ENCODE measurements around the gene PSAP.
"Not testable (repeated sequence)": the region's sequence is repeated elsewhere in the genome, so short reads cannot be mapped to it uniquely, and the experiment has no call there.

- TF ChIP-seq CTCF, EZH2, EZH2phosphoT487 (IDR thresholded peaks at IDR 0.05): not testable (repeated sequence)
Observed at GRCh38 chr10:71874680-71875354, 23.8 kb upstream of the PSAP start.
